ENCODE results near the gene SAC3D1. TPM values are rescaled to one million over a fixed set of nuclear protein-coding genes. Genes with fewer than 3 reads are reported as not detected.

Gene SAC3D1
- total and polyA plus RNA-seq, 2 of the 4 experiments (the other 2 are of a cell fraction), result 2.9 to 13.2 TPM

GRCh38 chr11:65071907-65072630 lies 31.1 kb downstream of the SAC3D1 start:
- no peak overlapping the region for H3K27ac ChIP-seq (ENCODE audit: insufficient read depth, low read length)
- no peak overlapping the region for H4K91ac ChIP-seq (ENCODE audit: insufficient read depth, low read depth, low read length)
- H3K23ac ChIP-seq (ENCODE audit: low read depth, low read length), result no peak overlapping the region
- H3K79me1 ChIP-seq (ENCODE audit: low read depth in 1 of 2, low read length in 2 of 2), result peaks cover 0 to 6% of the 10 kb centered on the region in 2 experiments; a peak in 1 of 4 replicates
- H3K4me3 ChIP-seq (ENCODE audit: insufficient read depth, low read depth, low read length), result no peak overlapping the region
- ATAC-seq (ENCODE audit: low read depth) (no peak), DNase-seq (no peak)
- no peaks in the 10 kb centered on the region for H4K20me1 ChIP-seq (ENCODE audit: insufficient read depth, low read length)
- TF ChIP-seq MAZ (IDR thresholded peaks at IDR 0.05; ENCODE audit: borderline replicate concordance, low read depth, low read length) (no peak), ELK1 (IDR thresholded peaks at IDR 0.05; ENCODE audit: borderline replicate concordance, low read depth, low read length) (no peak), POLR2A (IDR thresholded peaks at IDR 0.05; ENCODE audit: low read depth, low read length) (no peak), RAD21 (IDR thresholded peaks at IDR 0.05; ENCODE audit: low read length) (no peak), CHD1 (IDR thresholded peaks at IDR 0.05; ENCODE audit: low read depth, low read length) (no peak), CTCF (conservative IDR thresholded peaks at IDR 0.05; ENCODE audit: low read depth, low read length) (no peak), RFX5 (IDR thresholded peaks at IDR 0.05; ENCODE audit: low read depth, low read length) (no peak), SMC3 (IDR thresholded peaks at IDR 0.05; ENCODE audit: low read depth, low read length) (no peak), FOS (IDR thresholded peaks at IDR 0.05; ENCODE audit: low read depth, low read length) (no peak), BHLHE40 (IDR thresholded peaks at IDR 0.05; ENCODE audit: low read depth, low read length) (no peak), NFE2L2 (IDR thresholded peaks at IDR 0.05; ENCODE audit: low read depth, low read length) (no peak), USF2 (IDR thresholded peaks at IDR 0.05; ENCODE audit: low read depth, low read length) (no peak), CEBPB (IDR thresholded peaks at IDR 0.05; ENCODE audit: low read depth, low read length) (no peak), MAFK (IDR thresholded peaks at IDR 0.05; ENCODE audit: low read depth, low read length) (no peak), RCOR1 (IDR thresholded peaks at IDR 0.05; ENCODE audit: insufficient replicate concordance, low read length) (no peak), MXI1 (IDR thresholded peaks at IDR 0.05; ENCODE audit: borderline replicate concordance, low read depth, low read length) (no peak)
- no peaks in the 10 kb centered on the region for H3K27me3 ChIP-seq (ENCODE audit: control insufficient read depth, insufficient read depth, low read length)
- ChIA-PET POLR2A (ENCODE audit: unreplicated experiment) (no interaction called here), CTCF (no interaction called here)
- H2AK9ac ChIP-seq (replicated peaks; ENCODE audit: low read depth, low read length, poor library complexity), result peak overlapping the region; percentile 42
- H2BK5ac ChIP-seq (ENCODE audit: low read depth, low read length, poor library complexity, severe bottlenecking), result no peak overlapping the region
- no peak overlapping the region for H2AFZ ChIP-seq (replicated peaks; ENCODE audit: low read length, poor library complexity)
- no peaks in the 10 kb centered on the region; the same call in none of the 2 replicates for H3K36me3 ChIP-seq (ENCODE audit: control insufficient read depth, insufficient read depth, low read length)
- H4K8ac ChIP-seq (ENCODE audit: low read depth in 2 of 2, low read length in 2 of 2), result no peak overlapping the region
- no peak overlapping the region for H3K4ac ChIP-seq (ENCODE audit: low read depth, low read length)
- no peak overlapping the region for H3K14ac ChIP-seq (replicated peaks; ENCODE audit: low read depth, low read length)
- no TSS peak for BruUV-seq (replicated peaks)
- dilution Hi-C loops (cut with HindIII; ENCODE audit: low sequenced_read_pairs, unreplicated experiment), result no loop called here
- H3K56ac ChIP-seq (ENCODE audit: extremely low read depth, insufficient read depth, low read length), result no peak overlapping the region
- no CpG with 5 or more reads among the region's 4 CpGs for WGBS, 2 experiments (ENCODE audit: extremely low coverage in 2 of 2, insufficient read length in 1 of 2)
- no peak overlapping the region for H4K5ac ChIP-seq (ENCODE audit: low read depth, low read length)
- in situ Hi-C loops (cut with MboI; ENCODE audit: low sequenced_read_pairs), result no loop called here
- H2BK15ac ChIP-seq (ENCODE audit: low read depth, low read length), result no peak overlapping the region
- H3K4me1 ChIP-seq (ENCODE audit: control insufficient read depth, insufficient read depth, low read length), result no peaks in the 10 kb centered on the region
- H2AK5ac ChIP-seq (ENCODE audit: low read depth, low read length), result no peak overlapping the region
- H3K9me1 ChIP-seq (ENCODE audit: insufficient read depth, low read length), result no peaks in the 10 kb centered on the region; the same call in 1 of the 2 replicates
- H3K9me3 ChIP-seq (ENCODE audit: control insufficient read depth, insufficient read depth, low read length), result no peaks in the 10 kb centered on the region
- H3K18ac ChIP-seq (ENCODE audit: low read depth, low read length), result no peak overlapping the region
- intact Hi-C loops (cut with micrococcal nuclease), result no loop called here
- no peak overlapping the region for H2BK20ac ChIP-seq (ENCODE audit: low read depth, low read length)
- H2BK120ac ChIP-seq (ENCODE audit: low read depth, low read length), result no peak overlapping the region
- no peak overlapping the region for H3K4me2 ChIP-seq (ENCODE audit: low read depth, low read length)
- no peak overlapping the region for H3K9ac ChIP-seq (ENCODE audit: low read depth, low read length)
